HL-60 (cell line): ENCODE results near the gene NPW.

ENCODE experiments used
- DNase-seq, 2 experiments: peaks; one replicate each; pipeline ENCODE4 v3.0.0-alpha.2; 2010 to 2020; ENCODE audit warnings: low read depth in 1 of 2, low spot score in 1 of 2
- H3K27ac ChIP-seq: fragments of 250-450 bp; sonication (Bioruptor Pico); replicated peaks from 2 replicates; pipeline ENCODE4 v1.5.1; 2020; ENCODE audit warnings: mild to moderate bottlenecking, moderate library complexity
- H3K27me3 ChIP-seq: fragments of 250-450 bp; sonication (Bioruptor Pico); 2 replicates; pipeline ENCODE4 v1.5.1; 2021; ENCODE audit warnings: mild to moderate bottlenecking, moderate library complexity; ENCODE audit not compliant: insufficient read depth, poor library complexity, severe bottlenecking
- H3K4me3 ChIP-seq: replicated peaks from 2 replicates; pipeline ENCODE4 v1.5.1; 2011; ENCODE audit warnings: mild to moderate bottlenecking, control low read depth, low read length; ENCODE audit not compliant: insufficient read depth
- CTCF ChIP-seq: IDR thresholded peaks from one replicate; pipeline ENCODE4 v1.5.1; 2011; ENCODE audit warnings: low read length, control low read depth, inconsistent platforms; ENCODE audit not compliant: insufficient read depth
- GABPA ChIP-seq: IDR thresholded peaks from 2 replicates; pipeline ENCODE4 v1.6.1; 2012; ENCODE audit warnings: low read depth
- POLR2AphosphoS5 ChIP-seq: IDR thresholded peaks from 2 replicates; pipeline ENCODE4 v1.6.1; 2012; ENCODE audit warnings: low read depth
- REST ChIP-seq: IDR thresholded peaks from 2 replicates; pipeline ENCODE4 v1.6.1; 2012; ENCODE audit warnings: low read depth; ENCODE audit not compliant: insufficient replicate concordance
- SPI1 ChIP-seq: IDR thresholded peaks from 2 replicates; pipeline ENCODE4 v1.6.1; 2012; ENCODE audit warnings: low read depth, mild to moderate bottlenecking, borderline replicate concordance

NPW gene

GRCh38 chr16:2034696-2035430 lies 15.3 kb downstream of the NPW start:
- Histone ChIP-seq H3K27ac (no peak overlapping the region), H3K4me3 (no peak overlapping the region), H3K27me3 (peaks cover 9% of the 10 kb centered on the region)
- DNase-seq, result no peak
- no peak for TF ChIP-seq POLR2AphosphoS5
- no peak for TF ChIP-seq GABPA

GRCh38 chr16:2035431-2036199 lies 16.0 kb downstream of the NPW start:
- Histone ChIP-seq H3K27ac (no peak overlapping the region), H3K4me3 (no peak overlapping the region), H3K27me3 (peaks cover 9% of the 10 kb centered on the region)
- no peak for DNase-seq
- no peak for TF ChIP-seq GABPA
- no peak for TF ChIP-seq SPI1
- TF ChIP-seq REST, result no peak
- no peak for TF ChIP-seq CTCF
- TF ChIP-seq POLR2AphosphoS5, result no peak

- Histone ChIP-seq H3K4me3 (no peak overlapping the region), H3K27me3 (peaks cover 9% of the 10 kb centered on the region), H3K27ac (no peak overlapping the region)
- TF ChIP-seq POLR2AphosphoS5, result no peak
- TF ChIP-seq REST, result no peak
- no peak for TF ChIP-seq GABPA
- no peak for TF ChIP-seq CTCF
- no peak for TF ChIP-seq SPI1
- DNase-seq, result no peak
Measured at GRCh38 chr16:2036200-2036966, 16.8 kb downstream of the NPW start.

- no peak overlapping the region for H3K27ac ChIP-seq
- TF ChIP-seq SPI1 (no peak), POLR2AphosphoS5 (no peak), REST (no peak), GABPA (no peak), CTCF (no peak)
- H3K27me3 ChIP-seq, result peaks cover 9% of the 10 kb centered on the region
- no peak for DNase-seq
- H3K4me3 ChIP-seq, result no peak overlapping the region
Measured at GRCh38 chr16:2037115-2037514, 17.5 kb downstream of the NPW start.
